GM12865 (cell line): ENCODE measurements around the gene RASSF7.

Experiments used
- DNase-seq: peaks from one replicate; pipeline ENCODE4 v3.0.0; 2010; ENCODE audit warnings: low read depth
- H3K4me3 ChIP-seq: 2 replicates; pipeline ENCODE4 v1.5.1; 2011; ENCODE audit warnings: mild to moderate bottlenecking, low read depth, low read length, control low read depth
- CTCF ChIP-seq: IDR thresholded peaks from 2 replicates; pipeline ENCODE4 v1.5.1; 2011; ENCODE audit warnings: low read length, control low read depth, low read depth, inconsistent platforms; ENCODE audit not compliant: insufficient read depth; ENCODE audit errors: missing control alignments

The RASSF7 gene

GRCh38 chr11:529728-530411 is 30.9 kb upstream of the RASSF7 start:
- no peak overlapping the region for H3K4me3 ChIP-seq
- no peak for TF ChIP-seq CTCF
- DNase-seq: no peak

- no peak overlapping the region for H3K4me3 ChIP-seq
- TF ChIP-seq CTCF: no peak
- no peak for DNase-seq
These were observed 29.6 kb upstream of the RASSF7 start for GRCh38 chr11:530960-531831.

GRCh38 chr11:531919-532526 is 28.7 kb upstream of the RASSF7 start:
- no peak overlapping the region for H3K4me3 ChIP-seq
- DNase-seq: no peak
- TF ChIP-seq CTCF: no peak

GRCh38 chr11:532527-532985 is 28.2 kb upstream of the RASSF7 start:
- no peak for TF ChIP-seq CTCF
- H3K4me3 ChIP-seq: no peak overlapping the region
- no peak for DNase-seq

GRCh38 chr11:532986-533585 is 27.7 kb upstream of the RASSF7 start:
- no peak overlapping the region for H3K4me3 ChIP-seq
- no peak for DNase-seq
- TF ChIP-seq CTCF: no peak

GRCh38 chr11:533586-534395 is 27.0 kb upstream of the RASSF7 start:
- no peak for TF ChIP-seq CTCF

More at GRCh38 chr11:533586-534395, 27.0 kb upstream of the RASSF7 start:
- DNase-seq: no peak
- peak overlapping the region; percentile 74; the same call in 1 of the 2 replicates for H3K4me3 ChIP-seq
